Loucy (cell line): ENCODE results near the gene FLACC1.

ENCODE experiments used
- H2AFZ ChIP-seq: fragments of 200-600 bp; sonication (generic); 2 replicates; pipeline ENCODE4 v1.6.0; 2016; ENCODE audit warnings: antibody characterized with exemption, mild to moderate bottlenecking, low read length, moderate library complexity
- H3F3A ChIP-seq: fragments of 200-600 bp; 2 replicates; pipeline ENCODE4 v1.6.0; 2016; ENCODE audit warnings: antibody characterized with exemption, low read depth, mild to moderate bottlenecking
- H3K27me3 ChIP-seq: fragments of 200-600 bp; sonication (generic); 2 replicates; pipeline ENCODE4 v1.6.1; 2014; ENCODE audit warnings: low read length, mild to moderate bottlenecking; ENCODE audit not compliant: insufficient read depth, poor library complexity, severe bottlenecking
- H3K36me3 ChIP-seq: fragments of 200-600 bp; sonication (generic); 2 replicates; pipeline ENCODE4 v1.6.1; 2016; ENCODE audit warnings: low read length; ENCODE audit not compliant: insufficient read depth
- H3K4me1 ChIP-seq: fragments of 200-600 bp; sonication (generic); 2 replicates; pipeline ENCODE4 v1.5.1; 2014; ENCODE audit warnings: low read length, mild to moderate bottlenecking; ENCODE audit not compliant: insufficient read depth, poor library complexity, severe bottlenecking
- H3K4me2 ChIP-seq: fragments of 200-600 bp; sonication (generic); 2 replicates; pipeline ENCODE4 v1.6.0; 2014; ENCODE audit warnings: antibody characterized with exemption, low read length, low read depth, mild to moderate bottlenecking; ENCODE audit not compliant: poor library complexity, severe bottlenecking
- H3K4me3 ChIP-seq: fragments of 200-600 bp; sonication (generic); 2 replicates; pipeline ENCODE4 v1.5.1; 2014; ENCODE audit warnings: low read length, mild to moderate bottlenecking, mixed read lengths; ENCODE audit not compliant: poor library complexity, severe bottlenecking
- H3K79me2 ChIP-seq: fragments of 200-600 bp; sonication (generic); 2 replicates; pipeline ENCODE4 v1.6.1; 2014; ENCODE audit warnings: low read length; ENCODE audit not compliant: insufficient read depth
- H3K9ac ChIP-seq: fragments of 200-600 bp; sonication (generic); 2 replicates; pipeline ENCODE4 v1.6.0; 2014; ENCODE audit warnings: mild to moderate bottlenecking, low read depth, low read length, moderate library complexity; ENCODE audit not compliant: poor library complexity, severe bottlenecking
- H3K9me2 ChIP-seq: fragments of 200-600 bp; sonication (generic); replicated peaks from 2 replicates; pipeline ENCODE4 v1.6.1; 2016; ENCODE audit warnings: low read depth, low read length, mixed read lengths
- H3K9me3 ChIP-seq: fragments of 200-600 bp; sonication (generic); 2 replicates; pipeline ENCODE4 v1.6.1; 2014; ENCODE audit warnings: mild to moderate bottlenecking, antibody characterized with exemption, low read length, low read depth; ENCODE audit not compliant: insufficient read depth
- H4K20me1 ChIP-seq: fragments of 200-600 bp; sonication (generic); 2 replicates; pipeline ENCODE4 v1.6.0; 2014; ENCODE audit warnings: antibody characterized with exemption, low read length, mild to moderate bottlenecking; ENCODE audit not compliant: insufficient read depth, poor library complexity, severe bottlenecking
- CTCF ChIP-seq: fragments of 200-600 bp; sonication (generic); conservative IDR thresholded peaks from 2 replicates; pipeline ENCODE4 v1.5.1; 2014; ENCODE audit warnings: mild to moderate bottlenecking, antibody characterized with exemption, low read length
- EZH2phosphoT487 ChIP-seq: fragments of 200-600 bp; IDR thresholded peaks from 2 replicates; pipeline ENCODE4 v1.6.1; 2018; ENCODE audit warnings: antibody characterized with exemption, mild to moderate bottlenecking, moderate library complexity, borderline replicate concordance

The FLACC1 gene

DNA sequence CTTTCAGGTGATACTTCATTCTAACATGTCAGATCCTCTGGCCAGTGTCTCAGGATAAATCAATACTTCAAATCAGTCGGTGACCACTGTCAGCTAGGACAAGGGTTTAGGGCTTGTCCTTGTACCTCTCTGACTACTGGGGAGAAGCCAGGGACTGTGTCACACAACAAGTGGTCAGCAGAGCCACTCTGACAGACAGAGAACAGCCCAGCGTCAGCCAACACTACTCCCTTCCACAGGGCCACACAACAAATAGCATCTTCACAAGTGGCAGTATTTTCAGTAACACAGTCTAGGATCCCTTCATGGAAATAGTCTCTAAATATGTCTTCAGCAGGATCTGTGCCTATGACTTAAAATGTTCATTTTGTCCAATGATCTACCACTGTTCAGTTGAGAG lies 14.2 kb downstream of the FLACC1 start:
- no peak overlapping the region for H2AFZ ChIP-seq
- no peaks in the 10 kb centered on the region for H3K36me3 ChIP-seq
- no peaks in the 10 kb centered on the region for H4K20me1 ChIP-seq
- no peak overlapping the region for H3K4me2 ChIP-seq
- no peak overlapping the region for H3K9ac ChIP-seq
- H3K9me3 ChIP-seq: no peaks in the 10 kb centered on the region
- no peak overlapping the region for H3K4me3 ChIP-seq
- H3K79me2 ChIP-seq: no peaks in the 10 kb centered on the region
- H3F3A ChIP-seq: no peaks in the 10 kb centered on the region
- H3K4me1 ChIP-seq: no peaks in the 10 kb centered on the region
- H3K9me2 ChIP-seq: no peaks in the 10 kb centered on the region
- TF ChIP-seq CTCF (no peak), EZH2phosphoT487 (no peak)
- no peaks in the 10 kb centered on the region for H3K27me3 ChIP-seq

- Histone ChIP-seq H4K20me1 (no peaks in the 10 kb centered on the region), H3K4me3 (no peak overlapping the region), H3F3A (no peaks in the 10 kb centered on the region), H3K36me3 (no peaks in the 10 kb centered on the region), H2AFZ (no peak overlapping the region), H3K9me3 (0 out of 2 replicates have a peak, but pooled peaks cover 3% of the 10 kb centered on the region), H3K4me1 (no peaks in the 10 kb centered on the region), H3K79me2 (no peaks in the 10 kb centered on the region), H3K9ac (no peak overlapping the region), H3K9me2 (no peaks in the 10 kb centered on the region), H3K4me2 (no peak overlapping the region), H3K27me3 (no peaks in the 10 kb centered on the region)
- no peak for TF ChIP-seq CTCF
- no peak for TF ChIP-seq EZH2phosphoT487
These were observed 27.7 kb downstream of the FLACC1 start for GRCh38 chr2:201329409-201329808.

GRCh38 chr2:201327678-201328077 lies 29.5 kb downstream of the FLACC1 start:
- no peak overlapping the region for H3K9ac ChIP-seq
- H3F3A ChIP-seq: no peaks in the 10 kb centered on the region
- no peak overlapping the region for H3K4me3 ChIP-seq
- H4K20me1 ChIP-seq: no peaks in the 10 kb centered on the region
- H3K79me2 ChIP-seq: no peaks in the 10 kb centered on the region
- H3K9me3 ChIP-seq: 0 out of 2 replicates have a peak, but pooled peaks cover 9% of the 10 kb centered on the region
- TF ChIP-seq EZH2phosphoT487 (no peak), CTCF (no peak)
- H3K4me2 ChIP-seq: no peak overlapping the region
- no peak overlapping the region for H2AFZ ChIP-seq
- no peaks in the 10 kb centered on the region for H3K4me1 ChIP-seq
- no peaks in the 10 kb centered on the region for H3K36me3 ChIP-seq
- no peaks in the 10 kb centered on the region for H3K27me3 ChIP-seq
- no peaks in the 10 kb centered on the region for H3K9me2 ChIP-seq
